Measurements from ENCODE around the gene ATP4A.

The ATP4A gene

GRCh38 chr19:35522745-35523327, 40.6 kb downstream of the ATP4A start:
- no peak for DNase-seq

DNA sequence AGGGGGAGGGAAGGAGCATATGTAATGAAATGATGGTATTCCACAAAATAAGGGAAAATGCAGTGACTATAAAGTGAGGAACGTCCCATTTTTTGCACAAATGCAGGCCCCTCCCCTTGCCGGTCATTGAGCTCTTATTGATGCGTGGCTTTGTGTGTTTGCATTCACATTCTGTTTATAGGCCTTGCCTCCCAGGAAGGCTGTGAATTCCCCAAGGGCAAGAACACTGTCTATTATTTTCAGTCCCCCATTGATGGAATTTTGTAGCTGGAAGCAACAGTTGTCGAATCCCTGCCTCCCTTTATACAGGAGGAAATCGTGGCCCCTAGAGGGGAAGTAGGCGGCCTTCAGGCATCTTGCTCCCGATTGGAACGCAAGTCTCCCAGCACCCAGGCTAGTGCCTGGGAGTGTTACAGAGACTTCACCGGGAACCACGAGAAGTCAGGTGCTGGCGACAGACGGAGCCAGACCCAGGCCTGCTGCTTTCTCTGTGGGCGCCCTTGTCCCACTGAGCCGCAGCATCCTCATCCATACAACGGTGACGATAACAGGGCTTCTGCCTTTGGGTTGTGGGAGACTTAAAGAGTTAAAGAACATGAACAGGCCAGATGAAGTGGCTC, 42.2 kb downstream of the ATP4A start:
- DNase-seq, result no peak

- no peak for DNase-seq
These were observed 44.2 kb downstream of the ATP4A start for GRCh38 chr19:35519291-35519690.

- no peak for DNase-seq
These were observed 45.1 kb downstream of the ATP4A start for GRCh38 chr19:35518313-35518712.

DNA sequence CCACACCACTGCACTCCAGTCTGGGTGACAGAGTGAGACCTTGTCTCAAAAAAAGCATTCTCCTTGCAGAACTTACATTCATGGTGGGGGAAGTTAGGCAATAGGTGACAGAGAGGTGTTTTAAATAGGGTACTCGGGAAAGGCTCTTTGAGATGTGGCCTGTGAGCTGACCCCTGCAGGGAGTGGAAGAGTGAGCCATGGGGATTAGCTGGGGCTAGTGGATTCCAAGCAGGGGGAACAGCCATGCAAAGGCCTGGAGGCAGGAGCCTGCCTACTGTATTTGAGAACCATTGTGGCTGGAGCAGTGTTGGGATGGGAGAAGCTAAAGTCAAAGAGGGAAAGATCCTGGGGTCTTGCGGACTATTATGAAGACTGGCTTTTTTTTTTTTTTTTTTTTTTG, 46.1 kb downstream of the ATP4A start:
- no peak for DNase-seq

- no peak for DNase-seq
These were observed 47.1 kb downstream of the ATP4A start for GRCh38 chr19:35516310-35516709.

- DNase-seq, result no peak
These were observed 49.1 kb downstream of the ATP4A start for GRCh38 chr19:35514282-35514809.

DNA sequence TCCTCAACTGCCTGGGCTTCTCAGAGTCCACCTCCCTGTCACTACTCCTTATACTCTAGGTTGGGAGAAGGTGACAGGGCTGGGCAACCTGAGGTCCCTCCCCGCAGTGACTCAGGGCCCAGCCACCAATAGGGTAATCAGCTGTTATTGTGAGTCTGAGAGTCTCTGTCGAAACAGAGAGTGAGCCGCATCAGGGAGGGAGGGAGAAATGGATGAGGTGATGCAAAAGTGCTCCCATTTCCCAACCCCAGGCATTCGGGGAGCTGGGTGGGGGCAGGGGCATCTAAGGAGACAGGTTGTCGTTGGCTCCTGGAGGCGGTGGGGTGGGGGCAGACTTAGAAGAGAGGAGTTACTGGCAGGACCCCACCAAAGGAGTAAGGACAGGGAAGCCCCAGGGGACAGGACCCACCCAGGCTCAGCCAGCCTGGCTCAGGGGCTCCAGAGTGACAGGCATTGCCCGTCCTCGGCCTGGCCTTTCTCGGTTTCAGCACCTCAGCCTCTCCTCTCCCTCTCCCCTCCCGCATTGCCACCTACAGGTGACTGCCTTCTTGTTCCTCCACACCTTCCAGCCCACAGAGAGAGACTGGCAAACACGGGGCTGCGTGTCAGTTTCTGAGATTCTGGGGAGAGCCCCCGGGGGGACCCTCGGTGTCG, 49.7 kb downstream of the ATP4A start, which contains the start of gene DMKN:
TSS of gene DMKN (minus strand) at position 22 of the 654 bp plus-strand sequence. CDS start 174 bp downstream, outside the sequence.
- no peak for DNase-seq

- no peak for DNase-seq
These were observed 50.4 kb downstream of the ATP4A start for GRCh38 chr19:35512831-35513627.

DNA sequence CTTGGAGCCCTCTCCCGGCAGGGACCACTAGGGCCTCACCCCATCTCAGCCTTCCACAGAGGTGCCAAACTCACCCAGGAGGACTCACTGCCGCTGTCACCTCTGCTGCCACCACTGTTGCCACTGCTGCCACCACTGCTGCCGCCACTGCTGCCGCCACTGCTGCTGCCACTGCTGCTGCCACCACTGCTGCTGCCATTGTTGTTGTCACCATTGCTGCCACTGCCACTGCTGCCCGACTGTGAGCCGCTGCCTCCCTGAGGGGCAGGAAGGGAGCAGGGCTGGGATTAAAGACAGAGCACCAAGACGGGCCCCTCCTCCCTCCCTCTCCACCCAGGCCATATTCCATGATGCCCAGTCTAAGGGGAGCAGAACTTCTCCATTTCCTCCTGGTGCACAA, 52.1 kb downstream of the ATP4A start:
- DNase-seq, result no peak

DNA sequence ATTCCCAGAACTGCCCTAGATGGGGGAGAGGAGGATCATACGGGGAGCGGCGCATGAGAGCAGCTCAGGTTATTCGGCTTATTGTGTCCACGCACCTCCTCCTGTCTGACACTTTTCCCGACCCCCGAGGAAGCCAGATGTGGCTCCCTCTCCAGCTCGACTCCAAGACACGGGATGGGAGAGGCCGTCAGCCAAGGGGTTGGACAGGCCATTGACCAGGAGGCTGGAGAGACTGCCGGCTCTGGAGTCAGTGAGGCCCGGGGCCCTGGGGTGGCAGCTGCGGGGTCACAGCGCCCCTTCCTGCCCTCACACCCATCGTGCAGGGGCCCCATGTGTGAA, 52.9 kb downstream of the ATP4A start:
- no peak for DNase-seq

GRCh38 chr19:35509861-35510625, 53.4 kb downstream of the ATP4A start:
- DNase-seq, result no peak

GRCh38 chr19:35509018-35509652, 54.3 kb downstream of the ATP4A start:
- no peak for DNase-seq

DNA sequence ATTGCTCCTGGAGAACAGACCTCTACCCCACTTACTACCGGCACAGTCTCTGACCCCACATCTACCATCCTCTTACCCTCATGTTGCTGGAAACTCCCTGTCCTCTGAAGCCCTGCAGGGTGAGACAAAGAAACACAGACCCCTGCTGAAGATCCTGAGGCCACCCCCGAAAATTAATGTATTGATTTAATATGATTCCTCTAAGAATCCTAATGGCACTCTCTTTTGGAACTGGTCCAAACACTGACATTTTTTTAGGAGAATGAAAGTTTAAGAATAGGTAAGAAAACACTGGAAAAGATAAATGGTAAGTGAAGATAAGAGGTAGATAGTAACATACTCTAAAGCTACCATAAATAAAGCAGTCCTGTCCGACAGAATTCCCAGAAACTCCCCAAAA, 55.3 kb downstream of the ATP4A start:
- no peak for DNase-seq

- no peak for DNase-seq
These were observed 55.9 kb downstream of the ATP4A start for GRCh38 chr19:35507561-35507960.

DNA sequence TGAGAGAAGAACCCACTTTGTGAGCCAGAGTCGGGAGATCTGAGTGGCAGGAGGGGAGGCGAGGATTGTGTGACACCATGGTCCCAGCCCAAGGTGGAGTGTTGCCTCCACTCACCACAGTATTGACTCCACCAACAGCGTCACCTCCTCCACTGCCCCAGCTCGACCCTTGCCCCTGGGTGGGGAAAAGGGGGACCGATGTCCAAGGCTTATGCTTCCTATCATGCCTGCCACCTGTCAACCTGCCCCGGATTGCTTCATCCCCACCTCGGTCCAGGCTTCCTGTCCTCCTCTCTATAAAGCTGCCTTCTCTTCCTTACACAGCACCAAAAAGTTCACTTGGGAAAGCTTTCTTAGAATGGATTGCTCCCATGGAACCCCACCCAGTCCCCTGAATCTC, 57.4 kb downstream of the ATP4A start:
- DNase-seq, result no peak

DNA sequence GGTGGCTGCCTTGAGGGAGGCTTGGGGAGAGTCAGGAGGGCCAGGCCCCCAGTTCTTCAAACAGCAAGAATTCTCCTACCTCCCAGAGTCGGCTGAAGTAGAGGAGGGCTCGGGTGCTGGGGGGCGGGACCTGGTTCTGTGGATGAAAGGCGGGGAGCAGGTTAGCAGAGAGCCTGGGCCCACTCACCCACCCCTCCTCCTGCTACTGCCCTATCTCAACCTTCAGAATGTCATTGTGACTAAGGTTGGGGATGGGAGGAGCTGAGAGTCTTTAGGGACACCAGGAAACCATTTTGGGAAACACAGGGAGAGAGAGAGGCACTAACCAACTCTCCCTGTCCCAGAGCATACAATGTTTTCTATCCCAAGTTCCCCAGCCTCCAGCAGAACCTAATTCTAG, 60.7 kb downstream of the ATP4A start:
- no peak for DNase-seq

- no peak for DNase-seq
These were observed 61.8 kb downstream of the ATP4A start for GRCh38 chr19:35501684-35502083.

DNA sequence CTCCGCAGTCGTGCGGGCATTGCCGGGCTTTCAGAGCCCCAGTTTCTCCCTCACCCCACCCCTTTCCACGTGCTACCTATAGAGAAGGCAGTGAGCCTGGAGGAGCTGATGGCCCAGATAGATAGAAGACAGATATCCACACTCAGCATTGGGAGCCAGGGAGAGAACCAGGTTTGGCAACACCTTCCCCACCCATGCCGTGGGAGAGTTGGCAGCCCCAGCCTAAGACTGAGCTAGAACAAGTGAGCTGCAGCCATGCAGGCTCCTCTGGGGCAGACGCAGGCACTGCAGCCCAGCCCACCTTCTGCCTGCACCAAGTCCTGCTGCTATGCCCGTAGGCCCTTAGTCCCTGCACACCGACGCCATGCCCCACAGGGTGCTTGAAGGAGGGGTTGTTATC, 62.8 kb downstream of the ATP4A start:
- no peak for DNase-seq
